Osteocyte (in vitro differentiated cells): ENCODE data around the gene RIPOR3. TPM values are rescaled to one million over a fixed set of nuclear protein-coding genes. Genes with fewer than 3 reads are reported as not detected.

Source experiments
- DNase-seq: peaks from one replicate; pipeline ENCODE4 v3.0.0; 2021; ENCODE audit warnings: mixed read lengths; ENCODE audit not compliant: unreplicated experiment; ENCODE audit errors: extremely low spot score
- H3K27ac Mint-ChIP-seq: one replicate; pipeline ENCODE4 v1.8.0; 2021; ENCODE audit warnings: mild to moderate bottlenecking, mixed read lengths; ENCODE audit not compliant: unreplicated experiment
- H3K27me3 Mint-ChIP-seq: one replicate; pipeline ENCODE4 v1.8.0; 2021; ENCODE audit warnings: mixed read lengths; ENCODE audit not compliant: unreplicated experiment
- H3K36me3 Mint-ChIP-seq: one replicate; pipeline ENCODE4 v1.8.0; 2021; ENCODE audit warnings: mixed read lengths; ENCODE audit not compliant: unreplicated experiment
- H3K4me1 Mint-ChIP-seq: one replicate; pipeline ENCODE4 v1.8.0; 2021; ENCODE audit warnings: mixed read lengths; ENCODE audit not compliant: unreplicated experiment
- H3K4me3 Mint-ChIP-seq: one replicate; pipeline ENCODE4 v1.8.0; 2021; ENCODE audit warnings: mild to moderate bottlenecking, moderate library complexity, mixed read lengths; ENCODE audit not compliant: unreplicated experiment
- H3K9me3 Mint-ChIP-seq: one replicate; pipeline ENCODE4 v1.8.0; 2021; ENCODE audit warnings: mixed read lengths; ENCODE audit not compliant: unreplicated experiment
- CTCF ChIP-seq: fragments of 200-600 bp; sonication (generic); IDR thresholded peaks from 2 replicates; pipeline ENCODE4 v1.5.0; 2021; ENCODE audit warnings: antibody characterized with exemption, mild to moderate bottlenecking, moderate library complexity
- total RNA-seq: library from RNA; stranded (reverse); gene quantifications from 2 replicates; pipeline ENCODE4 v1.2.1, GENCODE V29; 2021

RIPOR3 gene
- total RNA-seq, 1 donor from 2014 or later = 0.11 TPM

- Mint-ChIP-seq H3K9me3 (no peaks in the 10 kb centered on the region), H3K27me3 (peaks cover 2% of the 10 kb centered on the region), H3K4me1 (no peaks in the 10 kb centered on the region), H3K27ac (no peak overlapping the region), H3K4me3 (no peak overlapping the region), H3K36me3 (no peaks in the 10 kb centered on the region)
- DNase-seq = no peak
- no peak for TF ChIP-seq CTCF
These were observed 23.0 kb downstream of the RIPOR3 start for GRCh38 chr20:50668326-50668725.

GRCh38 chr20:50666709-50667298 lies 24.5 kb downstream of the RIPOR3 start:
- Mint-ChIP-seq H3K27ac (no peak overlapping the region), H3K4me3 (no peak overlapping the region), H3K9me3 (no peaks in the 10 kb centered on the region), H3K27me3 (peaks cover 2% of the 10 kb centered on the region), H3K36me3 (no peaks in the 10 kb centered on the region), H3K4me1 (peaks cover 2% of the 10 kb centered on the region)
- TF ChIP-seq CTCF = no peak
- no peak for DNase-seq

- H3K4me3 Mint-ChIP-seq = no peak overlapping the region
- no peak for TF ChIP-seq CTCF
- no peaks in the 10 kb centered on the region for H3K36me3 Mint-ChIP-seq
- no peaks in the 10 kb centered on the region for H3K9me3 Mint-ChIP-seq
- H3K27me3 Mint-ChIP-seq = no peaks in the 10 kb centered on the region
- peaks cover 17% of the 10 kb centered on the region for H3K4me1 Mint-ChIP-seq
- no peak overlapping the region for H3K27ac Mint-ChIP-seq
- DNase-seq = no peak
These were observed 27.1 kb downstream of the RIPOR3 start for GRCh38 chr20:50664254-50664653.

GRCh38 chr20:50663095-50663821 lies 28.1 kb downstream of the RIPOR3 start:
- DNase-seq = no peak
- Mint-ChIP-seq H3K27ac (no peak overlapping the region), H3K27me3 (no peaks in the 10 kb centered on the region), H3K4me1 (peaks cover 17% of the 10 kb centered on the region), H3K9me3 (no peaks in the 10 kb centered on the region), H3K36me3 (no peaks in the 10 kb centered on the region), H3K4me3 (no peak overlapping the region)
- no peak for TF ChIP-seq CTCF

GRCh38 chr20:50659975-50660670 lies 31.2 kb downstream of the RIPOR3 start:
- no peak overlapping the region for H3K27ac Mint-ChIP-seq
- no peaks in the 10 kb centered on the region for H3K36me3 Mint-ChIP-seq
- peaks cover 17% of the 10 kb centered on the region for H3K4me1 Mint-ChIP-seq
- no peaks in the 10 kb centered on the region for H3K9me3 Mint-ChIP-seq
- no peak for TF ChIP-seq CTCF
- no peak overlapping the region for H3K4me3 Mint-ChIP-seq
- peaks cover 5% of the 10 kb centered on the region for H3K27me3 Mint-ChIP-seq
- DNase-seq = no peak
